Measurements from ENCODE around the gene CLEC2L. TPM values are rescaled to one million over a fixed set of nuclear protein-coding genes. Genes with fewer than 3 reads are reported as not detected.

Gene CLEC2L
- total RNA-seq, 2 experiments from 2014 or later = not detected

- Mint-ChIP-seq H3K4me1 (peaks cover 3% of the 10 kb centered on the region), H3K36me3 (ENCODE audit: low read depth) (no peaks in the 10 kb centered on the region), H3K27me3 (peaks cover 37% of the 10 kb centered on the region), H3K27ac (no peak overlapping the region), H3K9me3 (no peaks in the 10 kb centered on the region), H3K4me3 (no peak overlapping the region)
- CTCF ChIA-PET = no interaction called here
- POLR2A ChIA-PET = no interaction called here
- DNase-seq = no peak
These were observed 3.4 kb downstream of the CLEC2L start for GRCh38 chr7:139526578-139527544.

GRCh38 chr7:139531094-139531493 is 7.6 kb downstream of the CLEC2L start:
- Mint-ChIP-seq H3K4me1 (peaks cover 1% of the 10 kb centered on the region), H3K4me3 (no peak overlapping the region), H3K9me3 (no peaks in the 10 kb centered on the region), H3K36me3 (ENCODE audit: low read depth) (no peaks in the 10 kb centered on the region), H3K27ac (no peak overlapping the region), H3K27me3 (peaks cover 29% of the 10 kb centered on the region)
- POLR2A ChIA-PET = no interaction called here
- DNase-seq = no peak
- CTCF ChIA-PET = no interaction called here

GRCh38 chr7:139532636-139533155 is 9.2 kb downstream of the CLEC2L start:
- Mint-ChIP-seq H3K36me3 (ENCODE audit: low read depth) (no peaks in the 10 kb centered on the region), H3K27ac (no peak overlapping the region), H3K4me3 (no peak overlapping the region), H3K27me3 (peaks cover 36% of the 10 kb centered on the region), H3K4me1 (no peaks in the 10 kb centered on the region), H3K9me3 (no peaks in the 10 kb centered on the region)
- POLR2A ChIA-PET = no interaction called here
- DNase-seq = no peak
- CTCF ChIA-PET = interaction anchor here (0.6 kb wide), 1 partner anchor 1338 kb away, joined by 3 read pairs; no protein-coding TSS in a partner anchor

- Mint-ChIP-seq H3K4me3 (no peak overlapping the region), H3K9me3 (no peaks in the 10 kb centered on the region), H3K4me1 (no peaks in the 10 kb centered on the region), H3K36me3 (ENCODE audit: low read depth) (no peaks in the 10 kb centered on the region), H3K27ac (no peak overlapping the region), H3K27me3 (peaks cover 36% of the 10 kb centered on the region)
- CTCF ChIA-PET = no interaction called here
- no peak for DNase-seq
- POLR2A ChIA-PET = no interaction called here
These were observed 10.6 kb downstream of the CLEC2L start for GRCh38 chr7:139534096-139534495.

- H3K4me1 Mint-ChIP-seq = no peaks in the 10 kb centered on the region
- POLR2A ChIA-PET = no interaction called here
These were observed 11.6 kb downstream of the CLEC2L start for GRCh38 chr7:139534966-139535651.

GRCh38 chr7:139536152-139536551 is 12.7 kb downstream of the CLEC2L start:
- H3K4me3 Mint-ChIP-seq = no peak overlapping the region
- no peaks in the 10 kb centered on the region for H3K9me3 Mint-ChIP-seq
- no peaks in the 10 kb centered on the region for H3K4me1 Mint-ChIP-seq
- H3K27me3 Mint-ChIP-seq = peaks cover 32% of the 10 kb centered on the region
- POLR2A ChIA-PET = no interaction called here
- no peak for DNase-seq
- CTCF ChIA-PET = no interaction called here
- no peaks in the 10 kb centered on the region for H3K36me3 Mint-ChIP-seq (ENCODE audit: low read depth)
- no peak overlapping the region for H3K27ac Mint-ChIP-seq

More at GRCh38 chr7:139534966-139535651, 11.6 kb downstream of the CLEC2L start:
- H3K27me3 Mint-ChIP-seq = peaks cover 34% of the 10 kb centered on the region
- H3K4me3 Mint-ChIP-seq = no peak overlapping the region
- no peak for DNase-seq
- CTCF ChIA-PET = no interaction called here
- no peaks in the 10 kb centered on the region for H3K9me3 Mint-ChIP-seq
- H3K27ac Mint-ChIP-seq = no peak overlapping the region
- no peaks in the 10 kb centered on the region for H3K36me3 Mint-ChIP-seq (ENCODE audit: low read depth)

- Mint-ChIP-seq H3K4me1 (no peaks in the 10 kb centered on the region), H3K9me3 (no peaks in the 10 kb centered on the region), H3K27ac (no peak overlapping the region), H3K4me3 (no peak overlapping the region), H3K27me3 (peaks cover 17% of the 10 kb centered on the region), H3K36me3 (ENCODE audit: low read depth) (no peaks in the 10 kb centered on the region)
- DNase-seq = no peak
- POLR2A ChIA-PET = no interaction called here
- CTCF ChIA-PET = interaction anchor here (0.7 kb wide), 1 partner anchor 123 kb away, joined by 3 read pairs; no protein-coding TSS in a partner anchor
These were observed 15.6 kb downstream of the CLEC2L start for GRCh38 chr7:139538881-139539635.

GRCh38 chr7:139540203-139540602 is 16.7 kb downstream of the CLEC2L start:
- Mint-ChIP-seq H3K27ac (no peak overlapping the region), H3K36me3 (ENCODE audit: low read depth) (no peaks in the 10 kb centered on the region), H3K9me3 (no peaks in the 10 kb centered on the region), H3K27me3 (peaks cover 10% of the 10 kb centered on the region), H3K4me3 (no peak overlapping the region), H3K4me1 (no peaks in the 10 kb centered on the region)
- ChIA-PET CTCF (no interaction called here), POLR2A (no interaction called here)
- no peak for DNase-seq

- no peak overlapping the region for H3K4me3 Mint-ChIP-seq
- CTCF ChIA-PET = no interaction called here
- H3K4me1 Mint-ChIP-seq = no peaks in the 10 kb centered on the region
These were observed 18.3 kb downstream of the CLEC2L start for GRCh38 chr7:139541600-139542307.

GRCh38 chr7:139542308-139543151 is 19.0 kb downstream of the CLEC2L start:
- Mint-ChIP-seq H3K4me3 (no peak overlapping the region), H3K9me3 (no peaks in the 10 kb centered on the region), H3K4me1 (no peaks in the 10 kb centered on the region), H3K27ac (no peak overlapping the region), H3K36me3 (ENCODE audit: low read depth) (no peaks in the 10 kb centered on the region), H3K27me3 (peaks cover 1% of the 10 kb centered on the region)
- DNase-seq = no peak
- CTCF ChIA-PET = no interaction called here
- POLR2A ChIA-PET = no interaction called here

More at GRCh38 chr7:139541600-139542307, 18.3 kb downstream of the CLEC2L start:
- Mint-ChIP-seq H3K27me3 (peaks cover 7% of the 10 kb centered on the region), H3K36me3 (ENCODE audit: low read depth) (no peaks in the 10 kb centered on the region), H3K27ac (no peak overlapping the region), H3K9me3 (no peaks in the 10 kb centered on the region)
- POLR2A ChIA-PET = no interaction called here
- DNase-seq = no peak

- no peaks in the 10 kb centered on the region for H3K27me3 Mint-ChIP-seq
- H3K4me1 Mint-ChIP-seq = no peaks in the 10 kb centered on the region
- CTCF ChIA-PET = interaction anchor here (0.8 kb wide), 1 partner anchor 57 kb away, joined by 3 read pairs; no protein-coding TSS in a partner anchor
- POLR2A ChIA-PET = no interaction called here
- H3K9me3 Mint-ChIP-seq = no peaks in the 10 kb centered on the region
- no peak overlapping the region for H3K4me3 Mint-ChIP-seq
- DNase-seq = no peak
- H3K27ac Mint-ChIP-seq = no peak overlapping the region
- H3K36me3 Mint-ChIP-seq (ENCODE audit: low read depth) = no peaks in the 10 kb centered on the region
These were observed 20.5 kb downstream of the CLEC2L start for GRCh38 chr7:139543801-139544603.

All from activated CD4-positive, alpha-beta memory T cell treated with anti-CD3 and anti-CD28 coated beads, Interleukin-2, amount 10 ng/mL, durations not matched to agents 7 days and 5 days (primary cell).